ENCODE data around the gene CRYBB3.

DNA sequence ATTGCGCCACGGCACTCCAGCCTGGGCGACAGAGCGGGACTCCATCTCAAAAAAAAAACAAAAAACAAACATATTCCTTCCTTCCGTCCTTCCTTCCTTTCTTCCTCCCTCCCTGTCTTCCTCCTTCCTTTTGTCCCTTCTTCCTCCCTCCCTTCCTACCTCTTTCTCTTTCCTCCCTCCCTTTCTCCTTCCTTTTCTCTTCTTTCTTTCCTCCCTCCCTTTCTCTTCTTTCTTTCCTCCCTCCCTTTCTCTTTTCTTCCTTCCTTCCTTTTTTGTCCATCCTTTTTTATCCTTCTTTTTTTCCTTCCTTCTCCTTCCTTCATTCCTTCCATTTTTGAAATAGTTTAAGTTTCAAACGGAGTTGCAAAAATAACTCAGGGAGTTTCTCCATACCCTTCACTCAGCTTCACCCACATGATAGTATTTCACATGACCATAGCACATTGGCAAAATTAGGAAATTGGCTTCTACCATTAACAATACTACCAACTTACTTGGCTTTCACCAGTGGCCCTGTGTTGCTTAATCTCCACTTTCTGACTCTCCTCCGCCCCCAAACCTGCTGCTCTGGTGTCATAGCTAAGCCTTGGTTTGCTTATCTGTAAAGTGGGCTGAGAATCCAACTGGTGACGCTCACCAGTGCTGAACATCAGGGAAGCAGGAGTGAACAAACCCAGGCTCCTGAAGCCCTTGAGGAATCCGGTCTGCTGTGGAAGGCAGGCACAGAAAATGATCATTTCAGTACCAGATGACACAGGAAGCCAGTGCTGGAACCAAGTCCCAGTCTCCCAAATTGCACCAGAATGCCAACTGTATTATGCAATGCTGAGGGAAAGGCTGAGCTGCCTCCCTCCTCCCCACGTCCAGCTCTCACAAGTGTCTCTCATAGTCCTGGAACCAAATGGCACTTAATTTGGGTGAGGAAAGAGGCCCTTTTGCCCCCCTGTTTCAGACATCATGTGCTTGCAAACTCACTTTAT is 17.2 kb upstream of the CRYBB3 start:
- TF ChIP-seq POLR2AphosphoS5 (IDR thresholded peaks at IDR 0.05; ENCODE audit: low read depth, low read length) (no peak), SIN3A (IDR thresholded peaks at IDR 0.05; ENCODE audit: borderline replicate concordance, insufficient read depth, low read length) (no peak), TAF1 (IDR thresholded peaks at IDR 0.05; ENCODE audit: borderline replicate concordance, insufficient read depth, low read length) (no peak)

Data from PFSK-1 (cell line).